Progenitor cell of endocrine pancreas (in vitro differentiated cells): Measurements from ENCODE around the gene NABP2. TPM values are rescaled to one million over a fixed set of nuclear protein-coding genes. Genes with fewer than 3 reads are reported as not detected.

Experiments used
- DNase-seq: peaks from one replicate; pipeline ENCODE4 v3.0.0; 2021; ENCODE audit warnings: low spot score; ENCODE audit not compliant: unreplicated experiment
- H3K27ac Mint-ChIP-seq: 2 replicates; pipeline ENCODE4 v1.8.0; 2021; ENCODE audit warnings: mild to moderate bottlenecking, moderate library complexity, mixed read lengths
- H3K27me3 Mint-ChIP-seq: 2 replicates; pipeline ENCODE4 v1.8.0; 2021; ENCODE audit warnings: mixed read lengths
- H3K36me3 Mint-ChIP-seq: 2 replicates; pipeline ENCODE4 v1.8.0; 2022; ENCODE audit warnings: mixed read lengths; ENCODE audit not compliant: insufficient read depth
- H3K4me1 Mint-ChIP-seq: 2 replicates; pipeline ENCODE4 v1.8.0; 2021; ENCODE audit warnings: low read depth, mixed read lengths
- H3K4me3 Mint-ChIP-seq: 2 replicates; pipeline ENCODE4 v1.8.0; 2021; ENCODE audit warnings: low read depth, mild to moderate bottlenecking, moderate library complexity, mixed read lengths
- H3K9me3 Mint-ChIP-seq: 2 replicates; pipeline ENCODE4 v1.8.0; 2021; ENCODE audit warnings: low read depth, mixed read lengths
- CTCF ChIP-seq: fragments of 200-600 bp; sonication (generic); IDR thresholded peaks from one replicate; pipeline ENCODE4 v1.5.0; 2021; ENCODE audit warnings: antibody characterized with exemption, mild to moderate bottlenecking; ENCODE audit not compliant: unreplicated experiment
- total RNA-seq: library from RNA; stranded (reverse); gene quantifications from 2 replicates; pipeline ENCODE4 v1.2.1, GENCODE V29; 2021

Gene NABP2
- total RNA-seq, 1 donor from 2014 or later, result 37.9 TPM

GRCh38 chr12:56222531-56222895 is 1.6 kb upstream of the NABP2 start:
- Mint-ChIP-seq H3K9me3 (no peaks in the 10 kb centered on the region), H3K27ac (peak overlapping the region; percentile 99), H3K4me1 (peaks cover 31% of the 10 kb centered on the region), H3K36me3 (peaks cover 4% of the 10 kb centered on the region), H3K4me3 (peak overlapping the region; percentile 95), H3K27me3 (no peaks in the 10 kb centered on the region)
- no peak for DNase-seq
- TF ChIP-seq CTCF, result no peak

GRCh38 chr12:56223571-56224101 is 506 bp upstream of the NABP2 start:
- Mint-ChIP-seq H3K4me1 (peaks cover 31% of the 10 kb centered on the region), H3K36me3 (peaks cover 4% of the 10 kb centered on the region), H3K9me3 (no peaks in the 10 kb centered on the region), H3K27me3 (no peaks in the 10 kb centered on the region), H3K27ac (peak overlapping the region; percentile 96), H3K4me3 (peak overlapping the region; percentile 80)
- no peak for TF ChIP-seq CTCF
- DNase-seq, result no peak

- no peak for TF ChIP-seq CTCF
- H3K9me3 Mint-ChIP-seq, result no peaks in the 10 kb centered on the region
- no peak for DNase-seq
- H3K4me3 Mint-ChIP-seq, result peak overlapping the region; percentile 80
- peak overlapping the region; percentile 84 for H3K27ac Mint-ChIP-seq
- peaks cover 4% of the 10 kb centered on the region for H3K36me3 Mint-ChIP-seq
- no peaks in the 10 kb centered on the region for H3K27me3 Mint-ChIP-seq
- H3K4me1 Mint-ChIP-seq, result peaks cover 36% of the 10 kb centered on the region
Measured at GRCh38 chr12:56224954-56225353, 812 bp downstream of the NABP2 start.

GRCh38 chr12:56229082-56229481 is 4.9 kb downstream of the NABP2 start:
- DNase-seq, result no peak
- H3K9me3 Mint-ChIP-seq, result no peaks in the 10 kb centered on the region
- TF ChIP-seq CTCF, result no peak
- H3K27ac Mint-ChIP-seq, result peak overlapping the region; percentile 74
- no peaks in the 10 kb centered on the region for H3K27me3 Mint-ChIP-seq
- no peak overlapping the region for H3K4me3 Mint-ChIP-seq
- H3K4me1 Mint-ChIP-seq, result peaks cover 34% of the 10 kb centered on the region
- peaks cover 4% of the 10 kb centered on the region for H3K36me3 Mint-ChIP-seq

GRCh38 chr12:56229916-56230431 is 5.8 kb downstream of the NABP2 start, which contains the start of gene SLC39A5:
Gene SLC39A5 (plus strand): TSS chr12:56230051. CDS start chr12:56231275, 1,224 bp downstream.
- no peak for TF ChIP-seq CTCF
- no peaks in the 10 kb centered on the region for H3K9me3 Mint-ChIP-seq
- DNase-seq, result no peak
- peak within 1 kb of the TSS; percentile 68 for H3K4me3 Mint-ChIP-seq
- peak within 1 kb of the TSS; percentile 95 for H3K27ac Mint-ChIP-seq
- H3K36me3 Mint-ChIP-seq, result peaks cover 4% of the 10 kb centered on the region
- H3K4me1 Mint-ChIP-seq, result peaks cover 32% of the 10 kb centered on the region
- H3K27me3 Mint-ChIP-seq, result no peaks in the 10 kb centered on the region
